ENCODE data around the gene CHAF1B. TPM values are rescaled to one million over a fixed set of nuclear protein-coding genes. Genes with fewer than 3 reads are reported as not detected.
A peak's percentile ranks its signal among the peaks of the same experiment; 100 is the strongest.
"Not testable (repeated sequence)": the region's sequence is repeated elsewhere in the genome, so short reads cannot be mapped to it uniquely, and the experiment has no call there.

Gene CHAF1B
- total and polyA plus RNA-seq, 3 donors from 2014 or later = 5.2 to 6.5 (median 6.2) TPM

- no peaks in the 10 kb centered on the region for H3K27me3 ChIP-seq
- no peaks in the 10 kb centered on the region for H3K9me3 ChIP-seq
- H3K27ac ChIP-seq = no peak overlapping the region
- TF ChIP-seq POLR2A (IDR thresholded peaks at IDR 0.05) (no peak), CTCF (IDR thresholded peaks at IDR 0.05) (no peak)
- H3K4me3 ChIP-seq = no peak overlapping the region
- peaks cover 6% of the 10 kb centered on the region for H3K4me1 ChIP-seq
- intact Hi-C loops (cut with DNase I; ENCODE audit: low total_unique reads) = no loop called here
- H3K36me3 ChIP-seq (ENCODE audit: low read depth, missing control alignments) = no peaks in the 10 kb centered on the region
- DNase-seq = no peak
Measured at GRCh38 chr21:36375994-36376393, 9.2 kb upstream of the CHAF1B start.

GRCh38 chr21:36377391-36377842 is 7.8 kb upstream of the CHAF1B start:
- intact Hi-C loops (cut with DNase I; ENCODE audit: low total_unique reads) = no loop called here
- no peak overlapping the region for H3K4me3 ChIP-seq
- peak; percentile 55 for DNase-seq
- H3K4me1 ChIP-seq = peaks cover 6% of the 10 kb centered on the region
- H3K36me3 ChIP-seq (ENCODE audit: low read depth, missing control alignments) = no peaks in the 10 kb centered on the region
- peak overlapping the region; percentile 60 to 72 for H3K27ac ChIP-seq
- 48 to 62% methylated on average over 7 of the region's 7 CpGs for WGBS, 2 donors
- TF ChIP-seq POLR2A (IDR thresholded peaks at IDR 0.05) (no peak), CTCF (IDR thresholded peaks at IDR 0.05) (no peak)
- H3K27me3 ChIP-seq = no peaks in the 10 kb centered on the region
- H3K9me3 ChIP-seq = no peaks in the 10 kb centered on the region

- 92 to 94% methylated on average over 6 of the region's 6 CpGs for WGBS, 2 donors
- TF ChIP-seq CTCF (IDR thresholded peaks at IDR 0.05) (no peak), POLR2A (IDR thresholded peaks at IDR 0.05) (no peak)
Measured at GRCh38 chr21:36379251-36379650, 5.9 kb upstream of the CHAF1B start.

GRCh38 chr21:36381841-36382589 is 3.2 kb upstream of the CHAF1B start:
- H3K27me3 ChIP-seq = no peaks in the 10 kb centered on the region
- no peaks in the 10 kb centered on the region for H3K9me3 ChIP-seq
- DNase-seq = no peak
- 90% methylated on average over 9 of the region's 9 CpGs for WGBS, 2 donors
- no peak overlapping the region for H3K27ac ChIP-seq
- TF ChIP-seq CTCF (IDR thresholded peaks at IDR 0.05) = no peak
- TF ChIP-seq POLR2A (IDR thresholded peaks at IDR 0.05) = no peak
- intact Hi-C loops (cut with DNase I; ENCODE audit: low total_unique reads) = no loop called here
- H3K36me3 ChIP-seq (ENCODE audit: low read depth, missing control alignments) = no peaks in the 10 kb centered on the region
- H3K4me1 ChIP-seq = peaks cover 6% of the 10 kb centered on the region
- H3K4me3 ChIP-seq = no peak overlapping the region

More at GRCh38 chr21:36379251-36379650, 5.9 kb upstream of the CHAF1B start:
- Histone ChIP-seq H3K4me1 (peaks cover 6% of the 10 kb centered on the region), H3K27me3 (no peaks in the 10 kb centered on the region), H3K4me3 (no peak overlapping the region), H3K27ac (no peak overlapping the region), H3K9me3 (no peaks in the 10 kb centered on the region), H3K36me3 (ENCODE audit: low read depth, missing control alignments) (no peaks in the 10 kb centered on the region)
- DNase-seq = no peak
- intact Hi-C loops (cut with DNase I; ENCODE audit: low total_unique reads) = no loop called here

GRCh38 chr21:36382722-36383121 is 2.5 kb upstream of the CHAF1B start:
- intact Hi-C loops (cut with DNase I; ENCODE audit: low total_unique reads); H3K4me1 ChIP-seq; H3K9me3 ChIP-seq; H3K27me3 ChIP-seq; DNase-seq; H3K4me3 ChIP-seq; H3K36me3 ChIP-seq (ENCODE audit: low read depth, missing control alignments); H3K27ac ChIP-seq: not testable (repeated sequence)
- 88 to 93% methylated on average over 10 of the region's 10 CpGs for WGBS, 2 donors

All from testis (tissue), 3 donors.